ENCODE results near the gene CEP68.

CEP68 gene

DNA sequence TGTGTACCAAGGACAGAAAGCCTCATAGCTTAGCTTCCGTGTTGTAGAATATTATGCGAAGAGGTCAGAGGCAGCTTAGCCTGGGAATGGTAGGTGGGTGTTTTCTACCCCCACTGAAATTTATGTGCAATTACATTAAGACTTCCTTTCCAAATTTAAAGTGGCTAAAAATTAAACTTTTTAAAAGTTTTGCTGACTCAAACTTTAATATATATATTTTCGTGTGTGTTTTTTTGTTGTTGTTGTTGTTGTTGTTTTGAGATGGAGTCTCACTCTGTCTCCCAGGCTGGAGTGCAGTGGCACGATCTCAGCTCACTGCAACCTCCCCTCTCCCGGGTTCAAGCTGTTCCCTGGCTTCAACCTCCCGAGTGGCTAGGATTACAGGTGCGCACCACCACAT lies 77.9 kb downstream of the CEP68 start:
- no peak overlapping the region for H3K27ac Mint-ChIP-seq

GRCh38 chr2:65136253-65136652 lies 80.0 kb downstream of the CEP68 start:
- Mint-ChIP-seq H3K4me1 (ENCODE audit: low read depth) (peaks cover 2% of the 10 kb centered on the region), H3K27ac (no peak overlapping the region)
- no peak for DNase-seq

More for the DNA sequence above, 77.9 kb downstream of the CEP68 start:
- DNase-seq, result no peak
- Mint-ChIP-seq H3K27me3 (no peaks in the 10 kb centered on the region), H3K4me3 (no peak overlapping the region), H3K36me3 (ENCODE audit: low read depth) (peaks cover 9% of the 10 kb centered on the region), H3K9me3 (no peaks in the 10 kb centered on the region), H3K4me1 (ENCODE audit: low read depth) (peaks cover 8% of the 10 kb centered on the region)

More at GRCh38 chr2:65136253-65136652, 80.0 kb downstream of the CEP68 start:
- H3K4me3 Mint-ChIP-seq, result no peak overlapping the region
- H3K36me3 Mint-ChIP-seq (ENCODE audit: low read depth), result no peaks in the 10 kb centered on the region
- H3K27me3 Mint-ChIP-seq, result no peaks in the 10 kb centered on the region
- H3K9me3 Mint-ChIP-seq, result no peaks in the 10 kb centered on the region

Data from activated T-cell treated with anti-CD3 and anti-CD28 coated beads, Interleukin-2, amount 50 U/mL, for 24 hours (primary cell).